GM12864 (cell line): Measurements from ENCODE around the gene SCN4B.

Source experiments
- DNase-seq: peaks from one replicate; pipeline ENCODE4 v3.0.0-alpha.2; 2011; ENCODE audit warnings: low read depth
- H3K4me3 ChIP-seq: 2 replicates; pipeline ENCODE4 v1.5.1; 2011; ENCODE audit warnings: mild to moderate bottlenecking, low read depth, low read length, control low read depth
- TF ChIP-seq, protein P1 (sequence below): IDR thresholded peaks from 2 replicates; pipeline ENCODE4 v1.5.1; 2011; ENCODE audit warnings: low read depth, mild to moderate bottlenecking, moderate library complexity, low read length, control low read depth, inconsistent platforms; ENCODE audit errors: missing control alignments

SCN4B gene

DNA sequence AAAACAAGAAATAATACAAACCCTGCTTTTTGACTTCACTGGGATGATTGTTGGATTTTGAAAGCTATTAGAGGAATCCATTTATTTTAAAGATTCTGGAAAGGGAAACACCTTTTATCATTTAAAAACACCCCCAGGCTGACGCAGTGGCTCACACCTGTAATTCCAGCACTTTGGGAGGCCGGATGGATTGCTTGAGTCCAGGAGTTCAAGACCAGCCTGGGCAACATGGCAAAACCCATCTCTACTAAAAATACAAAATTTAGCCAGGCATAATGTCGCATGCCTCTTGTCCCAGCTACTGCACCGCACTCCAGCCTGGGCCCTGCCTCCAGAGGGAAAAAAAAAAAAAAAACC lies 24.1 kb upstream of the SCN4B start:
- DNase-seq: no peak
- TF ChIP-seq, protein P1, sequence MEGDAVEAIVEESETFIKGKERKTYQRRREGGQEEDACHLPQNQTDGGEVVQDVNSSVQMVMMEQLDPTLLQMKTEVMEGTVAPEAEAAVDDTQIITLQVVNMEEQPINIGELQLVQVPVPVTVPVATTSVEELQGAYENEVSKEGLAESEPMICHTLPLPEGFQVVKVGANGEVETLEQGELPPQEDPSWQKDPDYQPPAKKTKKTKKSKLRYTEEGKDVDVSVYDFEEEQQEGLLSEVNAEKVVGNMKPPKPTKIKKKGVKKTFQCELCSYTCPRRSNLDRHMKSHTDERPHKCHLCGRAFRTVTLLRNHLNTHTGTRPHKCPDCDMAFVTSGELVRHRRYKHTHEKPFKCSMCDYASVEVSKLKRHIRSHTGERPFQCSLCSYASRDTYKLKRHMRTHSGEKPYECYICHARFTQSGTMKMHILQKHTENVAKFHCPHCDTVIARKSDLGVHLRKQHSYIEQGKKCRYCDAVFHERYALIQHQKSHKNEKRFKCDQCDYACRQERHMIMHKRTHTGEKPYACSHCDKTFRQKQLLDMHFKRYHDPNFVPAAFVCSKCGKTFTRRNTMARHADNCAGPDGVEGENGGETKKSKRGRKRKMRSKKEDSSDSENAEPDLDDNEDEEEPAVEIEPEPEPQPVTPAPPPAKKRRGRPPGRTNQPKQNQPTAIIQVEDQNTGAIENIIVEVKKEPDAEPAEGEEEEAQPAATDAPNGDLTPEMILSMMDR: no peak
- H3K4me3 ChIP-seq: no peak overlapping the region

DNA sequence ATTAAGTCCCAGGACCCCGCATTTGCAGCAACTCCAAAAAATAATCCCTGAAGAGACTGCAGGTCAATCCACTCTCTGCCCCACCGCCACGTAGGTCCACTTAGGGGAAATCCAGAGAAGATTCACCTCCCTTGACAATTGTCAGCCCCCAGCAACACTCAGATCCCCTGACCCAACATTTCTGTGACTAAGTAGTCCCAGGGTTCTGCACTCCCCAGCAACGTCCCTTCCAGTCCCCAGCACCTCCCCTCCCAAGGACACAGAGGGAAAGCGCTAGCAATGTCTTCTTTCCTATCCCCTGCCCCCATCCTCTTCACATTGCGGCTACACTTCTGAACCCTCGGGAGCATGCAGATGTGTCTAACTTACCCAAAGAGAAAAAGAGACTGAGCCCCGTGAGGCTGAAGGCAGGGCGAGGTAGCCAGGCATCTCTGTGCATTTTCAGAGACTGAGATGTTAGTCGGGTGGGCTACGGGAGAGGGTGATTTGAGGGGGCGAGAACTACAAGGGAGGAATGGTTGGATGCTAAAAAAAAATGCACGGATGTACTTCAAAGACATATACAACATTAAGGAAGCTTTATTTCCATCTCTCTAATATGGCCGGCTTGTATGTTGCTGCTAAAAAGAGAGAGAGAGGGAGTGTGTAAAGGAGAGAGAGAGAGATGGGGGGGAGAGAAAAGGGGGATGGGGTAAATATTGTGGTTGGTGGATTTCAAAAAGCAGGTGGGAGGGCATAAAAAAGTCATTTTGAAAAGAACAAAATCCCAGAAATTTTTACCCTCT lies 23.6 kb upstream of the SCN4B start, which contains the start of gene SCN2B:
Gene SCN2B (minus strand): TSS at position 647 of the 785 bp plus-strand sequence. CDS start 208 bp downstream, at position 439.
- H3K4me3 ChIP-seq: no peak within 1 kb of the TSS
- TF ChIP-seq, protein P1: no peak
- DNase-seq: no peak

DNA sequence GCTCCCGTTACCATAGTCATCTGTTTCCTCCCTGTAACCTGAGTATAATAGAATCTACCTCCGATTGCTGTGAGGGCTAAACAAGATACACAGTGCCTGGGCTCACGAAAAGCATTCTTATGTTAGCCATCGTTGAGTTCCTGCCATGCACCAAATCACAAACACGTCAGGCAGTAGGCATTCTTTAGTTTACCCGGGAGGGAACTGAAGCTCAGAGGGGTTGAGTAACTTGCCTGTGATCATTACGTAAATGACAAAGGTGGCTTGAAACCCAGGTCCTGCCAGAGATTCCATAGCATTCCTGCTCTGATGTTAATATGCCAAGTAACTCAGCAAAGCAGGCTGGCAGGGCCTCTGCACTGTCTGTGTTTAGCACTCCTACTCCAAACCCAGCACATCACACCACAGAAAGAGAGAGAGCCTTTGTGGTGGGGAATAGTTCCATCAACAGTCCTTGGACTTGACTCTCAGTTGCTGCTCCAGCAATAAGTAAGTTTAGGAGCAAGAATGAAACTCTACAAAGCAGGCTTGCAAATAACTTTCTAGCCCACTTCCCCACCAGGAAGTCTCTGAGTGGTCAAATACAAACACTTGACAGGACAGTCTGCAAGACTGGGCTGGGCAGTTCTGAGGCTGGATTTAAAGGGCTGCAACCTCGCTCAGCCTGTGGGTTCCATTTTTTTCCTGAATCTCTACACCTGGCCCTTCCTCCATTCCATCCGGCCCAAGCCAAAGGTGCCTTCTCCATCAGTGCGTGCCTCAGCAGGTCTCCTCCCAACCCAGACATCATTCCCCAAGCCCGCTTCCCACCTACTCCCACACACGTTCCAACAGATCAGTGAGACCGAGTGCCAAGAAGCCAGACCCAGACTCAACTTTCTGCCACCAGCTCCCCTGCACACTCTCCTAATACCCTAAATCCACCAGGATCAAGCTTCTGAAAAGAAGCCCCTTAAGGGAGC lies 22.7 kb upstream of the SCN4B start:
- no peak for DNase-seq
- no peak overlapping the region for H3K4me3 ChIP-seq
- TF ChIP-seq, protein P1: no peak

DNA sequence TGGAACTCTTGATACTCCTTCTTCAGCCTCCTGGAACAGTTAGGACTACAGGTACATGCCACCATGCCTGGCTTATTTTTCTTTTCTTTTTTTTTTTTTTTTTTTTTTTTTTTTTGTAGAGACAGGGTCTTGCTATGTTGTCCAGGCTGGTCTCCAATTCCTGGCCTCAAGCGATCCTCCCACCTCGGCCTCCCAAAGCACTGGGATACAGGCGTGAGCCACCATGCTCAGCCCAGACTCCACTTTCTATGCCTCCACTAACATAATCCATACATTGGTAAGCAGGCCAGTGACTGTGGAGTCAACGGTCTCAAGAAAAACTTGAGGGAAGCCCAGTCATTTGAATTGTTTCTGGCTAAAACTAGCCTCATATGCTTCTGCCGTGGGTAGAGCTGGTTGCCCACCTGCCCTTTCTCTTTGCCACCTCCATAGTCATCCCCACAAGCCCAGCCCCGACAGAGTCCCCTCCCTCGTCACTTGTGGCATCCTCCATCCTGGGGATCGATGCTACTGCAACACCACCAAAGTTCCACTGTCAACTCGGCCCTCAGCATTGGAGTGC lies 21.5 kb upstream of the SCN4B start:
- DNase-seq: no peak
- TF ChIP-seq, protein P1: no peak
- no peak overlapping the region for H3K4me3 ChIP-seq

DNA sequence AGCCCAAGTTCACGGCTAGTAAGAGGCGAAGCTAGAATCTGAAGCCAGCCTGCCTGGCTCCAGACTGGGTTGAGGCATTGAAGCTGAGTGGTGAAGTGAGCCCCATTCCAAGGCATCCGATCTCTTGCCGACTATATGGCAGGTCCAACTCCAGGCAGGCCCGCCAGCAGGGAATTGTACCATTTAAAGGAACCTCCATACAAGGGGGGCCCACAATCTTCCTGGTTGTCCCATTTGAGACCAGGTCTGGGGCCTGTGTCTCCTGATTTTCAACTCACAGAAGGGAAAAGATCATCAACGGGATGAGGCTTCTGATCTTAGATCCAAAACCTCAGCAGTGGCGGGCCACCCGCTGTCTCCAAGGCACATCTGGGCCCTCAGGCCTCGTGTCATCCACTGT lies 19.7 kb upstream of the SCN4B start:
- no peak for DNase-seq
- TF ChIP-seq, protein P1: no peak

DNA sequence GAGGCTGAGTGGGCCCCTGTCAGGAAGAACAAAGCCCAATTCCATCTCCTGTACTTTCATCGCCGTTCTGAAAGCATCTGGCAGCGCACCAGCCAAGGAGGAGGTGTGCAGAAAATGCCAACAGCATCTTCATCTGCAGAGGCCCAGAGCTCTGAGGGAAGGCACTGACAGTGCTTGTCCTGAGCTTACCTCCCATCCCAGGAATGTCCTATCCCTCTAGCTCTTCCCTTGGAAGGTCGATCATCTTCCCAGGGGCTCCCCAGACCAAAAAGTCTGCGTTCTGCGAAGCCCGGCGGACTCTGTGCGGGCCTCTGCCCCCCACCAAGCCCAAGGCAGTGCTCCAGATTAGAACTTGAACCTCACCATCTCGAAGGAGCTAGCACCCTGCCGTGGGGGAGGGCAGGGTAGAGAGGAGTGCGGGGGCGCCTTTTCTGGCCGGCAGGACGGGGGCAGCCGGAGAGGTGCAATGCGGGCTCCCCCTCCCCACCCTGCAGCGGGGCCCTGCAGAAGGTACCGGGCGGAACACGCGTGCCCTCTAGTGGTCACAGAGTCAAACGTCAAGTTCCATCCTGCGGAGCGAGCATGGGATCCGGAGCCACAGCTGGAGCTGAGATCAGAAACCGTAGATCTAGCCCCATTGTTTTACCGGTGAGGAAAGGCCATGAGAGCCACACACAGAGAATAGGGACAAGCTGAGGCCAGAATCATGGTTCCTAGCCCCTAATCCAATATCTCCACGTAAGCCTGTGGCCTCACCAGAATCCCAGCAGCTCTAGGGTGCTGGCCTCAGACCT lies 18.8 kb upstream of the SCN4B start:
- no peak overlapping the region for H3K4me3 ChIP-seq
- TF ChIP-seq, protein P1: peak; percentile 92
- peak; percentile 4 for DNase-seq

More for the DNA sequence above, 19.7 kb upstream of the SCN4B start:
- H3K4me3 ChIP-seq: no peak overlapping the region
